C4-2B (cell line): ENCODE data around the gene ATP5F1B.

Experiments used
- ZFX ChIP-seq: fragments of 450-650 bp; IDR thresholded peaks from 2 replicates; pipeline ENCODE4 v1.6.1; 2017
- TF ChIP-seq, protein P1 (sequence below): fragments of 450-650 bp; conservative IDR thresholded peaks from 2 replicates; pipeline ENCODE4 v1.5.1; 2017; ENCODE audit warnings: mild to moderate bottlenecking

DNA sequence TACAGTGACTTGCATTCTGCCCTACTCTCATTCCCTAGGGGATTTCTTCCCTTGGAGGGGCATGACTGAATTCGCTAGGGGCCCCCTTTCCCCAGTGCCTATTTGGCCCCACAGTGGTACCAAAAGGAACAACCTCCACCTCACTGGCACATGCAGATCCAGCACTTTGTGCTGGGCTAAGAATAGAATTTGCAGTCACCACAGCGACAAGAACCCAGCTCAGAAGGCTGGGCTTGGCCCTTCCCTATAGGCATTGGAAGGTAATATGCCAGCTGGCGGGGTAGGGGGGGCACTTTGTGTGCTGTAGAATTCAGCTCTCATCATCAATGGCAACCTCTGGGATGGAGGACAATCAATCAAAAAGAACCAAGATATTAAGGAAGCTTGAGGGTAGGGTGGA, 29.5 kb downstream of the ATP5F1B start:
- TF ChIP-seq, protein P1, sequence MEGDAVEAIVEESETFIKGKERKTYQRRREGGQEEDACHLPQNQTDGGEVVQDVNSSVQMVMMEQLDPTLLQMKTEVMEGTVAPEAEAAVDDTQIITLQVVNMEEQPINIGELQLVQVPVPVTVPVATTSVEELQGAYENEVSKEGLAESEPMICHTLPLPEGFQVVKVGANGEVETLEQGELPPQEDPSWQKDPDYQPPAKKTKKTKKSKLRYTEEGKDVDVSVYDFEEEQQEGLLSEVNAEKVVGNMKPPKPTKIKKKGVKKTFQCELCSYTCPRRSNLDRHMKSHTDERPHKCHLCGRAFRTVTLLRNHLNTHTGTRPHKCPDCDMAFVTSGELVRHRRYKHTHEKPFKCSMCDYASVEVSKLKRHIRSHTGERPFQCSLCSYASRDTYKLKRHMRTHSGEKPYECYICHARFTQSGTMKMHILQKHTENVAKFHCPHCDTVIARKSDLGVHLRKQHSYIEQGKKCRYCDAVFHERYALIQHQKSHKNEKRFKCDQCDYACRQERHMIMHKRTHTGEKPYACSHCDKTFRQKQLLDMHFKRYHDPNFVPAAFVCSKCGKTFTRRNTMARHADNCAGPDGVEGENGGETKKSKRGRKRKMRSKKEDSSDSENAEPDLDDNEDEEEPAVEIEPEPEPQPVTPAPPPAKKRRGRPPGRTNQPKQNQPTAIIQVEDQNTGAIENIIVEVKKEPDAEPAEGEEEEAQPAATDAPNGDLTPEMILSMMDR, result no peak
- no peak for TF ChIP-seq ZFX
